IMR-90 (cell line): ENCODE measurements around the gene MALRD1. TPM values are rescaled to one million over a fixed set of nuclear protein-coding genes. Genes with fewer than 3 reads are reported as not detected.

Experiments used
- ATAC-seq: fragments of 200-7000 bp; cut with Tn5 transposase; 2 replicates; pipeline ENCODE4 v1.9.1; 2020; ENCODE audit warnings: low read depth, mild to moderate bottlenecking, moderate library complexity
- BruUV-seq: library from RNA; stranded (reverse); fragments of 400-500 nt; replicated peaks from 2 replicates; lab custom pipeline; 2021; lab: Mats Ljungman, UMichigan
- CTCF ChIA-PET: fragments of 300-600 bp; formaldehyde crosslinking; extraction: SDS; loops from one replicate; lab custom pipeline; 2021; ENCODE audit warnings: antibody characterized with exemption; lab: Yijun Ruan, JAX
- POLR2A ChIA-PET: fragments of 300-600 bp; sonication (Branson Sonifier 250); formaldehyde crosslinking; loops from one replicate; lab custom pipeline; 2022; ENCODE audit warnings: antibody characterized with exemption; ENCODE audit not compliant: unreplicated experiment; lab: Charles Lee
- DNase-seq: peaks from one replicate; pipeline ENCODE4 v3.0.0; 2013
- H2AFZ ChIP-seq: replicated peaks from 2 replicates; pipeline ENCODE3; 2013; ENCODE audit warnings: low read length, mild to moderate bottlenecking; ENCODE audit not compliant: poor library complexity
- H2AK5ac ChIP-seq: 2 replicates; pipeline ENCODE4 v1.6.1; 2013; ENCODE audit warnings: low read depth, low read length, inconsistent platforms
- H2AK9ac ChIP-seq: replicated peaks from 2 replicates; pipeline ENCODE3; 2013; ENCODE audit warnings: mild to moderate bottlenecking, low read depth, low read length, moderate library complexity; ENCODE audit not compliant: poor library complexity
- H2BK120ac ChIP-seq: 2 replicates; pipeline ENCODE4 v1.6.1; 2013; ENCODE audit warnings: low read depth, low read length, inconsistent platforms
- H2BK15ac ChIP-seq: 3 replicates; pipeline ENCODE4 v1.6.1; 2013; ENCODE audit warnings: low read depth, low read length, inconsistent platforms
- H2BK20ac ChIP-seq: 2 replicates; pipeline ENCODE4 v1.6.1; 2013; ENCODE audit warnings: low read depth, mild to moderate bottlenecking, inconsistent platforms, low read length, moderate library complexity
- H2BK5ac ChIP-seq: 2 replicates; pipeline ENCODE4 v1.6.1; 2013; ENCODE audit warnings: mild to moderate bottlenecking, low read depth, low read length, inconsistent platforms; ENCODE audit not compliant: poor library complexity, severe bottlenecking
- H3K14ac ChIP-seq: replicated peaks from 2 replicates; pipeline ENCODE4 v1.6.1; 2013; ENCODE audit warnings: low read depth, low read length, inconsistent platforms
- H3K18ac ChIP-seq: 2 replicates; pipeline ENCODE4 v1.6.1; 2013; ENCODE audit warnings: low read depth, low read length, control low read depth
- H3K23ac ChIP-seq: 2 replicates; pipeline ENCODE4 v1.6.1; 2013; ENCODE audit warnings: low read depth, low read length, inconsistent platforms
- H3K27ac ChIP-seq: 2 replicates; pipeline ENCODE4 v1.5.1; 2013; ENCODE audit warnings: mild to moderate bottlenecking, control low read depth, low read length; ENCODE audit not compliant: insufficient read depth
- H3K27me3 ChIP-seq: 2 replicates; pipeline ENCODE4 v1.6.1; 2013; ENCODE audit warnings: low read length; ENCODE audit not compliant: control insufficient read depth, insufficient read depth
- H3K36me3 ChIP-seq: 2 replicates; pipeline ENCODE4 v1.6.1; 2013; ENCODE audit warnings: low read length, mixed read lengths; ENCODE audit not compliant: control insufficient read depth, insufficient read depth
- H3K4ac ChIP-seq: 2 replicates; pipeline ENCODE4 v1.6.1; 2013; ENCODE audit warnings: low read depth, low read length, inconsistent platforms
- H3K4me1 ChIP-seq: 2 replicates; pipeline ENCODE4 v1.6.1; 2013; ENCODE audit warnings: low read length, mixed read lengths; ENCODE audit not compliant: control insufficient read depth, insufficient read depth
- H3K4me2 ChIP-seq: 2 replicates; pipeline ENCODE4 v1.6.1; 2013; ENCODE audit warnings: low read depth, mild to moderate bottlenecking, control low read depth, low read length, moderate library complexity
- H3K4me3 ChIP-seq: 2 replicates; pipeline ENCODE4 v1.5.1; 2013; ENCODE audit warnings: low read depth, mild to moderate bottlenecking, control low read depth, low read length, moderate library complexity; ENCODE audit not compliant: insufficient read depth
- H3K56ac ChIP-seq: 2 replicates; pipeline ENCODE4 v1.6.1; 2013; ENCODE audit warnings: low read length, inconsistent platforms; ENCODE audit not compliant: insufficient read depth; ENCODE audit errors: extremely low read depth
- H3K79me1 ChIP-seq, 2 experiments: 2 replicates each; pipeline ENCODE4 v1.6.1; 2013; ENCODE audit warnings: low read length in 2 of 2, inconsistent platforms in 1 of 2, low read depth in 1 of 2
- H3K9ac ChIP-seq: 2 replicates; pipeline ENCODE4 v1.6.1; 2013; ENCODE audit warnings: low read depth, low read length, control low read depth
- H3K9me1 ChIP-seq: 2 replicates; pipeline ENCODE4 v1.6.1; 2013; ENCODE audit warnings: low read length, inconsistent platforms; ENCODE audit not compliant: insufficient read depth
- H3K9me3 ChIP-seq: 2 replicates; pipeline ENCODE4 v1.6.1; 2013; ENCODE audit warnings: low read length; ENCODE audit not compliant: control insufficient read depth, insufficient read depth
- H4K20me1 ChIP-seq: 2 replicates; pipeline ENCODE4 v1.6.1; 2013; ENCODE audit warnings: low read length, inconsistent platforms; ENCODE audit not compliant: insufficient read depth
- H4K5ac ChIP-seq: 2 replicates; pipeline ENCODE4 v1.6.1; 2013; ENCODE audit warnings: mild to moderate bottlenecking, low read depth, low read length, control low read depth
- H4K8ac ChIP-seq, 2 experiments: 2 replicates each; pipeline ENCODE4 v1.6.1; 2013; ENCODE audit warnings: low read depth in 2 of 2, low read length in 2 of 2, control low read depth in 1 of 2, inconsistent platforms in 1 of 2
- H4K91ac ChIP-seq: 2 replicates; pipeline ENCODE4 v1.6.1; 2013; ENCODE audit warnings: low read depth, low read length, inconsistent platforms; ENCODE audit not compliant: insufficient read depth
- BHLHE40 ChIP-seq: fragments of 150-350 bp; IDR thresholded peaks from 2 replicates; pipeline ENCODE4 v1.6.1; 2016; ENCODE audit warnings: mild to moderate bottlenecking, low read depth, low read length
- RAD21 ChIP-seq: IDR thresholded peaks from 2 replicates; pipeline ENCODE4 v1.6.1; 2012; ENCODE audit warnings: low read length, improper control_type of control experiment
- RCOR1 ChIP-seq: IDR thresholded peaks from 2 replicates; pipeline ENCODE4 v1.6.1; 2012; ENCODE audit warnings: mild to moderate bottlenecking, low read length, improper control_type of control experiment; ENCODE audit not compliant: insufficient replicate concordance
- WGBS, 2 experiments: methylation state at CpG; one replicate each; pipeline versions ENCODE4 v1.1.5 to v1.1.7; 2013; ENCODE audit warnings: missing lambda C conversion rate in 2 of 2; ENCODE audit not compliant: insufficient read length in 1 of 2; ENCODE audit errors: extremely low coverage in 2 of 2; 5-methylcytosine and 5-hydroxymethylcytosine counted together
- dilution Hi-C: fragments of 300-500 bp; cut with HindIII; formaldehyde crosslinking; loops from one replicate; pipeline ENCODE4 v1.14.3; 2018; ENCODE audit warnings: low sequenced_read_pairs; ENCODE audit not compliant: unreplicated experiment
- in situ Hi-C: fragments of 300-500 bp; cut with MboI; formaldehyde crosslinking; loops from 3 replicates; pipeline ENCODE4 v1.14.3; 2019; ENCODE audit warnings: low sequenced_read_pairs, inconsistent platforms, mixed read lengths
- intact Hi-C: fragments of 100-400 bp; cut with micrococcal nuclease; formaldehyde crosslinking; loops from 2 replicates; pipeline ENCODE4 v1.10.0; 2022
- polyA plus RNA-seq, 3 experiments: library from polyadenylated mRNA; depleted of rRNA; stranded (reverse); fragments of >200 nt; gene quantifications; 2 replicates each; pipeline ENCODE4 v1.2.3, GENCODE V29; 2012; ENCODE audit warnings: low replicate concordance in 1 of 3
- total RNA-seq: library from RNA; depleted of rRNA; stranded (reverse); fragments of >200 nt; gene quantifications from 2 replicates; pipeline ENCODE4 v1.2.3, GENCODE V29; 2012

MALRD1 gene
- total and polyA plus RNA-seq, 2 of the 4 experiments (the other 2 are of a cell fraction): 0.34 to 1.1 TPM

GRCh38 chr10:19184891-19185290 is 136.3 kb downstream of the MALRD1 start:
- H3K4me2 ChIP-seq: no peak overlapping the region
- H3K9me3 ChIP-seq: no peaks in the 10 kb centered on the region
- no peaks in the 10 kb centered on the region for H3K9me1 ChIP-seq
- POLR2A ChIA-PET: no interaction called here
- no peak overlapping the region for H2AK5ac ChIP-seq
- no CpG with 5 or more reads among the region's 2 CpGs for WGBS, 2 experiments
- intact Hi-C loops: no loop called here
- dilution Hi-C loops: no loop called here
- H3K56ac ChIP-seq: no peak overlapping the region
- no peak overlapping the region for H4K91ac ChIP-seq
- no peak overlapping the region for H3K18ac ChIP-seq
- H4K20me1 ChIP-seq: no peaks in the 10 kb centered on the region
- H4K5ac ChIP-seq: no peak overlapping the region
- no peak overlapping the region for H3K4me3 ChIP-seq
- H3K23ac ChIP-seq: no peak overlapping the region
- H2BK5ac ChIP-seq: no peak overlapping the region
- H3K9ac ChIP-seq: no peak overlapping the region
- H3K4me1 ChIP-seq: no peaks in the 10 kb centered on the region
- H3K14ac ChIP-seq: no peak overlapping the region
- H3K36me3 ChIP-seq: no peaks in the 10 kb centered on the region
- ATAC-seq: no peak
- H2AK9ac ChIP-seq: no peak overlapping the region
- no peak overlapping the region for H2AFZ ChIP-seq
- DNase-seq: no peak
- no peak overlapping the region for H4K8ac ChIP-seq
- no peaks in the 10 kb centered on the region for H3K79me1 ChIP-seq
- no peak overlapping the region for H2BK120ac ChIP-seq
- no TSS peak for BruUV-seq
- H3K27ac ChIP-seq: no peak overlapping the region
- no peaks in the 10 kb centered on the region for H3K27me3 ChIP-seq
- in situ Hi-C loops: no loop called here
- CTCF ChIA-PET: no interaction called here
- TF ChIP-seq RCOR1 (no peak), BHLHE40 (no peak), RAD21 (no peak)
- H2BK20ac ChIP-seq: no peak overlapping the region
- H2BK15ac ChIP-seq: no peak overlapping the region
- H3K4ac ChIP-seq: no peak overlapping the region
